ENCODE data around the gene ASTL. TPM values are rescaled to one million over a fixed set of nuclear protein-coding genes. Genes with fewer than 3 reads are reported as not detected.

The ASTL gene
- total and polyA plus RNA-seq, 2 donors (not counting 3 experiments of a cell fraction or from before 2014, with no cell fraction given) = not detected

GRCh38 chr2:96117701-96118588 is 20.4 kb downstream of the ASTL start:
- Histone ChIP-seq H3K4me2 (ENCODE audit: insufficient read depth, low read length) (no peak overlapping the region), H3K4me3 (replicated peaks in 1 of 3; ENCODE audit: insufficient read depth in 1 of 3, low read depth in 1 of 3, low read length in 3 of 3) (no peak overlapping the region), H4K20me1 (replicated peaks; ENCODE audit: control insufficient read depth, extremely low read depth, insufficient read depth, low read length) (no peaks in the 10 kb centered on the region), H3K27ac (ENCODE audit: insufficient read depth, low read depth, low read length) (no peak overlapping the region), H3K9me1 (replicated peaks; ENCODE audit: control insufficient read depth, extremely low read depth, insufficient read depth, low read length) (no peaks in the 10 kb centered on the region), H3K9me3 (replicated peaks; ENCODE audit: control insufficient read depth, insufficient read depth, low read length) (no peaks in the 10 kb centered on the region), H3K4me1 (ENCODE audit: control insufficient read depth, extremely low read depth, insufficient read depth, low read length) (no peaks in the 10 kb centered on the region), H3K79me2 (ENCODE audit: control insufficient read depth, insufficient read depth, low read length) (no peaks in the 10 kb centered on the region), H3K27me3 (ENCODE audit: control insufficient read depth in 2 of 2, insufficient read depth in 2 of 2, low read length in 2 of 2) (peaks cover 7 to 9% of the 10 kb centered on the region in 2 experiments), H3K36me3 (ENCODE audit: control insufficient read depth in 2 of 2, extremely low read depth in 1 of 2, insufficient read depth in 2 of 2, low read length in 2 of 2) (no peaks in the 10 kb centered on the region), H2AFZ (ENCODE audit: low read depth, low read length) (no peak overlapping the region), H3K9ac (replicated peaks; ENCODE audit: extremely low read depth, insufficient read depth, low read length) (no peak overlapping the region)
- POLR2A ChIA-PET = interaction anchor here (1.6 kb wide), 1 partner anchor 125 kb away, joined by 6 read pairs; no protein-coding TSS in a partner anchor
- dilution Hi-C loops (cut with MboI; ENCODE audit: extremely low pct_ligation_motif_present, low sequenced_read_pairs) = no loop called here
- TF ChIP-seq MYC (IDR thresholded peaks at IDR 0.05; ENCODE audit: low read depth, low read length) = no peak
- CTCF ChIA-PET = interaction anchor here (0.7 to 3.4 kb wide), 13 partner anchors 10 to 388 kb away, joined by 3 to 47 read pairs (median 7); no protein-coding TSS in a partner anchor
- DNase-seq (ENCODE audit: low read depth, low spot score) (no peak), FAIRE-seq (no peak)
- no TSS peak for BruUV-seq (replicated peaks)
- intact Hi-C loops (cut with micrococcal nuclease) = loop anchor here (2.0 kb wide), 1 partner anchor 57 kb away; no protein-coding TSS in a partner anchor

- Histone ChIP-seq H3K9me3 (replicated peaks; ENCODE audit: control insufficient read depth, insufficient read depth, low read length) (no peaks in the 10 kb centered on the region), H4K20me1 (replicated peaks; ENCODE audit: control insufficient read depth, extremely low read depth, insufficient read depth, low read length) (no peaks in the 10 kb centered on the region), H3K27me3 (ENCODE audit: control insufficient read depth in 2 of 2, insufficient read depth in 2 of 2, low read length in 2 of 2) (peaks cover 7 to 9% of the 10 kb centered on the region in 2 experiments), H3K4me3 (replicated peaks in 1 of 3; ENCODE audit: insufficient read depth in 1 of 3, low read depth in 1 of 3, low read length in 3 of 3) (peak overlapping the region in 1 of 3 experiments; percentile 12), H3K4me1 (ENCODE audit: control insufficient read depth, extremely low read depth, insufficient read depth, low read length) (no peaks in the 10 kb centered on the region), H2AFZ (ENCODE audit: low read depth, low read length) (peak overlapping the region; percentile 25), H3K9ac (replicated peaks; ENCODE audit: extremely low read depth, insufficient read depth, low read length) (no peak overlapping the region), H3K79me2 (ENCODE audit: control insufficient read depth, insufficient read depth, low read length) (no peaks in the 10 kb centered on the region), H3K36me3 (ENCODE audit: control insufficient read depth in 2 of 2, extremely low read depth in 1 of 2, insufficient read depth in 2 of 2, low read length in 2 of 2) (no peaks in the 10 kb centered on the region), H3K9me1 (replicated peaks; ENCODE audit: control insufficient read depth, extremely low read depth, insufficient read depth, low read length) (no peaks in the 10 kb centered on the region), H3K4me2 (ENCODE audit: insufficient read depth, low read length) (peak overlapping the region; percentile 46), H3K27ac (ENCODE audit: insufficient read depth, low read depth, low read length) (no peak overlapping the region)
- dilution Hi-C loops (cut with MboI; ENCODE audit: extremely low pct_ligation_motif_present, low sequenced_read_pairs) (no loop called here), intact Hi-C loops (cut with micrococcal nuclease) (loop anchor here (2.0 kb wide), 1 partner anchor 58 kb away; no protein-coding TSS in a partner anchor)
- CTCF ChIA-PET = interaction anchor here (0.6 to 3.4 kb wide), 37 partner anchors 9 to 772 kb away, joined by 3 to 47 read pairs (median 4); partner anchors contain the start of gene ANKRD36C
- no TSS peak for BruUV-seq (replicated peaks)
- TF ChIP-seq POLR2AphosphoS5 (IDR thresholded peaks at IDR 0.05; ENCODE audit: insufficient read depth, low read depth, low read length) = no peak
- peak; percentile 65 to 93 for TF ChIP-seq CTCF (IDR thresholded peaks at IDR 0.05; ENCODE audit: extremely low read depth in 1 of 2, insufficient read depth in 1 of 2, low read depth in 1 of 2, low read length in 2 of 2)
- TF ChIP-seq, protein P1, sequence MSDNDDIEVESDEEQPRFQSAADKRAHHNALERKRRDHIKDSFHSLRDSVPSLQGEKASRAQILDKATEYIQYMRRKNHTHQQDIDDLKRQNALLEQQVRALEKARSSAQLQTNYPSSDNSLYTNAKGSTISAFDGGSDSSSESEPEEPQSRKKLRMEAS (IDR thresholded peaks at IDR 0.05; ENCODE audit: insufficient read depth, insufficient read length) = no peak
- FAIRE-seq = no peak
- POLR2A ChIA-PET = interaction anchor here (1.6 kb wide), 1 partner anchor 124 kb away, joined by 6 read pairs; no protein-coding TSS in a partner anchor
- peak; percentile 17 for DNase-seq (ENCODE audit: low read depth, low spot score)
These were observed 21.3 kb downstream of the ASTL start for GRCh38 chr2:96116879-96117533.

All from endothelial cell of umbilical vein (primary cell).